Kidney (tissue), 14 donors: Measurements from ENCODE around the gene CCNB3. TPM values are rescaled to one million over a fixed set of nuclear protein-coding genes. Genes with fewer than 3 reads are reported as not detected.
A peak's percentile ranks its signal among the peaks of the same experiment; 100 is the strongest.

Experiments
- DNase-seq, 5 donors: peaks; one replicate each; pipeline ENCODE4 v3.0.0-alpha.2; 2013 to 2020
- FAIRE-seq: peaks from 2 replicates; lab custom pipeline; 2012; peaks lifted over from hg19 to GRCh38; lab: Jason Lieb, UNC
- H3K27ac ChIP-seq, 2 donors: one replicate each; pipeline ENCODE4 v1.7.0; 2013; ENCODE audit warnings: low read depth in 2 of 2, low read length in 2 of 2, inconsistent platforms in 1 of 2
- H3K27me3 ChIP-seq: one replicate; pipeline ENCODE4 v1.7.1; 2013; ENCODE audit warnings: low read length, inconsistent platforms; ENCODE audit not compliant: control insufficient read depth, insufficient read depth
- H3K36me3 ChIP-seq, 3 donors: one replicate each; pipeline versions ENCODE4 v1.7.0 to v1.7.1; 2013; ENCODE audit warnings: low read length in 3 of 3, control low read depth in 1 of 3, inconsistent platforms in 1 of 3; ENCODE audit not compliant: insufficient read depth in 3 of 3, control insufficient read depth in 2 of 3
- H3K4me1 ChIP-seq, 3 donors: one replicate each; pipeline versions ENCODE4 v1.7.0 to v1.7.1; 2013; ENCODE audit warnings: low read length in 3 of 3, inconsistent platforms in 1 of 3, low read depth in 1 of 3; ENCODE audit not compliant: control insufficient read depth in 2 of 3, insufficient read depth in 2 of 3
- H3K4me3 ChIP-seq, 3 donors: one replicate each; pipeline versions ENCODE4 v1.7.0 to v1.8.1; 2013; ENCODE audit warnings: low read length in 3 of 3, control low read depth in 1 of 3, inconsistent platforms in 1 of 3
- H3K9ac ChIP-seq, 3 donors: one replicate each; pipeline versions ENCODE4 v1.7.0 to v1.7.1; 2013; ENCODE audit warnings: low read length in 3 of 3, control low read depth in 1 of 3, inconsistent platforms in 1 of 3
- H3K9me3 ChIP-seq, 3 donors: one replicate each; pipeline versions ENCODE4 v1.7.0 to v1.7.1; 2013; ENCODE audit warnings: low read length in 3 of 3, control low read depth in 1 of 3, inconsistent platforms in 1 of 3; ENCODE audit not compliant: control insufficient read depth in 2 of 3, insufficient read depth in 1 of 3
- intact Hi-C: fragments of 100-400 bp; cut with DNase I; formaldehyde crosslinking; loops from one replicate; pipeline ENCODE4 v1.11.1; 2022
- polyA plus RNA-seq: library from polyadenylated mRNA; stranded (reverse); fragments of 350-450 nt; fragmentation: Illumina TruSeq; extraction: RNeasy Lipid Tissue Mini Kit (QIAGEN cat#74804); gene quantifications from one replicate; pipeline ENCODE4 v1.2.3, GENCODE V29; 2014; ENCODE audit warnings: low read depth, low replicate concordance; ENCODE audit not compliant: insufficient read depth
- total RNA-seq: library from RNA; stranded (reverse); fragmentation: NEBNext Ultra II Directional; extraction: Animal tissue kit (Norgen Biotek cat#: 25700); gene quantifications from one replicate; pipeline ENCODE4 v1.2.1, GENCODE V29; 2021
- TF ChIP-seq, protein P1 (sequence below): IDR thresholded peaks from 3 replicates; pipeline ENCODE4 v1.5.1; 2012; ENCODE audit warnings: mild to moderate bottlenecking, moderate library complexity, borderline replicate concordance; ENCODE audit not compliant: insufficient read depth; ENCODE audit errors: extremely low read depth
- donor health status: control.
- donor health status: control.
- donor health status: control.
- donor health status: control.
- donor health status: control.
- donor health status: DM: yes; HTN: yes; CAD: no.
- donor health status: Normal renal cell carcinoma (clear cell type).

CCNB3 gene
- total and polyA plus RNA-seq, 2 donors from 2014 or later: 0.41 to 1.5 TPM

DNA sequence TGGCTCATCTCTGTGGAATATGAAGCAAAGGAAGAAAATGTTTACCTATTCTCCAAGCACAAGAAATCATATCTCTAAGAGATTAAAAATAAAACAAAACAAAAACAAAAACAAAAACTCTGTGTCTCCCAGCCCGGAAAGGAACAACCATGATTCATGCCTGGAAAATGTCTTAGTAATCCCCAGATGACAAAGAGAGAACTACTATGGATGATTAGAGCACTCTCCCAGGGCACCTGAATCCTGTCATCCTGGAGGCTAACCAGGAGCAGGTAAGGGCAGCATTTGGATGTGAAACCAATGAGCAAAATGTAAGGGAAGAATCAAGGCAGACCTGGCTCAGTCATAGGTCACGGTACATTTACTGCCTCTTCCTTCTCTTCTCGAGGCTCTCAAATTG, 2.0 kb upstream of the CCNB3 start:
- Histone ChIP-seq H3K4me1 (peaks cover 0 to 2% (median 0%) of the 10 kb centered on the region in 3 donors), H3K4me3 (no peak overlapping the region), H3K9ac (no peak overlapping the region), H3K36me3 (no peaks in the 10 kb centered on the region), H3K27ac (no peak overlapping the region), H3K9me3 (no peaks in the 10 kb centered on the region), H3K27me3 (no peaks in the 10 kb centered on the region)
- TF ChIP-seq, protein P1, sequence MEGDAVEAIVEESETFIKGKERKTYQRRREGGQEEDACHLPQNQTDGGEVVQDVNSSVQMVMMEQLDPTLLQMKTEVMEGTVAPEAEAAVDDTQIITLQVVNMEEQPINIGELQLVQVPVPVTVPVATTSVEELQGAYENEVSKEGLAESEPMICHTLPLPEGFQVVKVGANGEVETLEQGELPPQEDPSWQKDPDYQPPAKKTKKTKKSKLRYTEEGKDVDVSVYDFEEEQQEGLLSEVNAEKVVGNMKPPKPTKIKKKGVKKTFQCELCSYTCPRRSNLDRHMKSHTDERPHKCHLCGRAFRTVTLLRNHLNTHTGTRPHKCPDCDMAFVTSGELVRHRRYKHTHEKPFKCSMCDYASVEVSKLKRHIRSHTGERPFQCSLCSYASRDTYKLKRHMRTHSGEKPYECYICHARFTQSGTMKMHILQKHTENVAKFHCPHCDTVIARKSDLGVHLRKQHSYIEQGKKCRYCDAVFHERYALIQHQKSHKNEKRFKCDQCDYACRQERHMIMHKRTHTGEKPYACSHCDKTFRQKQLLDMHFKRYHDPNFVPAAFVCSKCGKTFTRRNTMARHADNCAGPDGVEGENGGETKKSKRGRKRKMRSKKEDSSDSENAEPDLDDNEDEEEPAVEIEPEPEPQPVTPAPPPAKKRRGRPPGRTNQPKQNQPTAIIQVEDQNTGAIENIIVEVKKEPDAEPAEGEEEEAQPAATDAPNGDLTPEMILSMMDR: no peak
- DNase-seq (no peak), FAIRE-seq (peak; percentile 15)
- intact Hi-C loops: no loop called here

DNA sequence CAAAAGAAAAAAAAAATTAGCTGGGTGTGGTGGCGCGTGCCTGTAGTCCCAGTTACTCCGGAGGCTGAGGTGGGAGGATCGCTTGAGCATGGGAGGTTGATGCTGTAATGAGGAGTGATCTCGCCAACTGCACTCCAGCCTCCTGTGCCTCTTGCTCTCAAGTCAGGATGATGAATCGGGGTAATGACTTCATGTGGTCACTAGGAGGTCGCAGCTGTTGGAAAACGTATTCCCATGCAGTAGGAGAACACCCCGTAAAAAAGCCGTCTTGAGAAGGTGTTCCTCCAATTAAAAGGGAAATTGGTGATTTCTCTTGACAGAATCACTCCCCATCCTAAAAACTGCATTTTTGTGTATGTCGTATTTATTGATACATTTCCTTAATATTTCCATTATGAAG, 2.2 kb downstream of the CCNB3 start:
- DNase-seq: no peak
- no peaks in the 10 kb centered on the region for H3K27me3 ChIP-seq
- no peaks in the 10 kb centered on the region for H3K9me3 ChIP-seq
- H3K4me3 ChIP-seq: no peak overlapping the region
- no peak overlapping the region for H3K9ac ChIP-seq
- TF ChIP-seq, protein P1: no peak
- no peak for FAIRE-seq
- H3K27ac ChIP-seq: no peak overlapping the region
- H3K36me3 ChIP-seq: no peaks in the 10 kb centered on the region
- peaks cover 0 to 2% (median 0%) of the 10 kb centered on the region in 3 donors for H3K4me1 ChIP-seq
- intact Hi-C loops: no loop called here

DNA sequence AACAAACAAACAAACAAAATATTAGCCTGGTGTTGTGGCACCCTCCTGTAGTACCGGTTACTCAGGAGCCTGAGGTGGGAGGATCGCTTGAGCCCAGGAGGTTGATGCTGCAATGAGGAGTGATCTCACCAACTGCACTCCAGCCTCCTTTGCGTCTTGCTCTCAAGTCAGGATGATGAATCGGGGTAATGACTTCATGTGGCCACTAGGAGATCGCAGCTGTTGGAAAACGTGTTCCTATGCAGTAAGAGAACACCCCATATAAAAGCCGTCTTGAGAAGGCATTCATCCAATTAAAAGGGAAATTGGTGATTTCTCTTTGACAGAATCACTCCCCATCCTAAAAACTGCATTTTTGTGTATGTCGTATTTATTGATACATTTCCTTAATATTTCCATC, 6.9 kb downstream of the CCNB3 start:
- Histone ChIP-seq H3K36me3 (no peaks in the 10 kb centered on the region), H3K9ac (no peak overlapping the region), H3K27ac (no peak overlapping the region), H3K4me1 (no peaks in the 10 kb centered on the region), H3K27me3 (no peaks in the 10 kb centered on the region), H3K4me3 (no peak overlapping the region), H3K9me3 (no peaks in the 10 kb centered on the region)
- intact Hi-C loops: no loop called here
- TF ChIP-seq, protein P1: peak; percentile 13
- FAIRE-seq (no peak), DNase-seq (no peak)

DNA sequence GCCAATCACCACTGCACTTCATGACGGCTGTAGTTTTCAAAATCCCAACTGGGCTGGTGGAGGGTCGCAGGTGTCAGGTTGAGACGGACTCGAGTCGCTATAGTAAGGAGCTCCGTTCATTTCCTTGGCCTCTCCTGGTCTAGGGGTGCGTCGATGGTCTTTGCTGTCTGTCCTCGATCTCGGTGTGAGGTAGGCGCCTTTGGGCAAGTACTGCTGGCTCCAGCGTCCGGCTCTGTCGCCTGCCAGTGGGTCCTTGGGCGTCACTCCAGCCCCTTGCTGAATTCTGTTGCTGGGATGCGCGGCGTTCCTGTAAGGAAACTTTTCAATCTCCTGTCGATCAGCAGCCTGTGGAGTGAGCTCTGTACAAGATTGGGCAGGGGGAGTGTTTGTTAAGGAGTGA, 76.7 kb downstream of the CCNB3 start:
- Histone ChIP-seq H3K4me1 (no peaks in the 10 kb centered on the region), H3K27me3 (no peaks in the 10 kb centered on the region), H3K36me3 (no peaks in the 10 kb centered on the region), H3K27ac (no peak overlapping the region), H3K4me3 (no peak overlapping the region), H3K9ac (no peak overlapping the region), H3K9me3 (no peaks in the 10 kb centered on the region)
- DNase-seq (no peak), FAIRE-seq (no peak)
- intact Hi-C loops: no loop called here
- TF ChIP-seq, protein P1: no peak
